Frontal cortex (tissue), 4 donors: ENCODE data around the gene AFG1L. TPM values are rescaled to one million over a fixed set of nuclear protein-coding genes. Genes with fewer than 3 reads are reported as not detected.
"Not testable (repeated sequence)": the region's sequence is repeated elsewhere in the genome, so short reads cannot be mapped to it uniquely, and the experiment has no call there.

ENCODE experiments used
- DNase-seq, 2 donors: peaks; one replicate each; pipeline ENCODE4 v3.0.0; 2012; ENCODE audit warnings: low spot score in 2 of 2
- FAIRE-seq: peaks from 2 replicates; lab custom pipeline; 2012; peaks lifted over from hg19 to GRCh38; lab: Jason Lieb, UNC
- total RNA-seq: library from RNA; depleted of rRNA; stranded (reverse); fragments of >200 nt; gene quantifications from one replicate; pipeline ENCODE4 v1.2.3, GENCODE V29; 2014
- donor health status: control.
- donor health status: control.
- donor health status: control.

Gene AFG1L
- total RNA-seq, 1 donor from 2014 or later = 10.2 TPM

DNA sequence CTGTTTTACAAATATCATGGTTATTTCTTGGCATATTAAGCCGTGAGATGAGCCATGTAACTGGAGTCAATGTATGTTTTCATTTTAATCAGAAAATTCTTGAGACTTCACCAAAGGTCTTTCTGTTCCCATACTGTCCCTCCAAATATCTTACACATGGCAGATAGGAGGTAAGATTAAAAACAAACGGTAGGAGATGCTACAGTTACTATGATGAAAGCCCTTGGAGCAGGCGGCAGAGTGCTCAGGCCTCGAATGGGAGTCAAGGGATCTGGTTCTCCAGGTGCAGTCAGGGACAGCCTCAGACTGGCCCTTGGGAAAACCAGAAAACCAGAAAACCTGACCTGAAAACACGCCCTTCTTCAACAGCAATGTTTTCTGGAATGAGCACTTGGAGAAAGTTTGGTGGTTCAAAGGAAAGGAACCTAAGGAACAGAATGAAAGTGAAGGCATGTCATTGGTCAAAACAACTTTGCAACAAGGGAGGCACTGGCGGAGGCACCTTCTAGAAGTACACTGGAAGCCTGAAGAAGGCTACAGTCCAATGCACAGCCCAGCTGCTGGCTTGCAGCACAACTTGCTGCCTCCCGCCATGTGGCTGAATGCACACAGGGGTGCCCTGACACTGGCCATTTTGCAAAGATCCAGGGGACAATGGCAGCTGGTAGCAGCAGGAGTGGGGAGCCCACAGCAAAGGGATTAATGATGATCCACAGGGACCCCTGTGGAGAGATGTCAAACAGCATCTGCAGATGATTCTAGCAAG, 248.5 kb downstream of the AFG1L start:
- DNase-seq = no peak
- FAIRE-seq = no peak

GRCh38 chr6:108544606-108545005, 249.8 kb downstream of the AFG1L start:
- DNase-seq (no peak), FAIRE-seq (no peak)

DNA sequence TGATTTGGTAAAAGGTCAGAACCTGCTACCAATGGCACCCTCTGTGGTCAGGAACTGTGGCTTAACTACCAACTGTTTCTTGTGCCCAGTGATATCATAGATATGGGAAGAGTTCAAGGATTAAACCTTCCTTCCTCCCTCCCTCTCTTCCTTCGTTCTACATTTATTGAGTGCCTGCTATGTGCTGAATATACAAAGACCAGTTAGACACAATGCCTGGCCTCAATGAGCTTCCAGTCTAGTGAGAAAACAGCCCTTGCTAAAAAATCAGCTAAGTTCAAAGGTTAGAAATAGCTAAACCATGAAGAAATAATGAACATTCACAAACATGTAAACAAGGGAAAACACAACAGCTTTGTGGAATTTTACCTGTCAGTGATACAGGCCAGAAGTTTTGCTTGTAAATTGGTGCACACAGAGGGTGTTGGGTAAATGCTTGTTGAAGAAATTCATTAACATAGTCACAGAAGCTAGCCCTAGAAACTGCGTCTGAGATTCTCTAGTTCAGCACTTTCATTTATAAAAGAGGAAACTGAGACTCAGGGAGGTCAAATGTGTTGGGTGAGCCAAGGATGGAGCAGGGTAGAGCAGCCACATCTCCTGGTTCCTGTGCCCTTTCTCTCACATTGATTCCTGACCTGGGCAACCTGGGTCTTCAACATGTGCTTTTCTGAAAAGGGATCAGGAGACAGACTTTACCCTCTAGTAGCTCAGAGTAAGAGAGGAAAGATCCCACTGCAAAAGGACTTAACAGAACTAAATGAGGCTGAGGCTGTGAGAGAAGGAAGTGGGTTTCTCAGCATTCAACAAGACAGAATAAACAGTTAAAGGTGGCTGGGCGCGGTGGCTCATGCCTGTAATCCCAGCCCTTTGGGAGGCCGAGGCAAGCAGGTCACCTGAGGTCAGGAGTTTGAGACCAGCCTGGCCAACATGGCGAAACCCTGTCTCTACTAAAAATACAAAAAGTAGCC, 251.5 kb downstream of the AFG1L start:
- DNase-seq = no peak
- FAIRE-seq = no peak

DNA sequence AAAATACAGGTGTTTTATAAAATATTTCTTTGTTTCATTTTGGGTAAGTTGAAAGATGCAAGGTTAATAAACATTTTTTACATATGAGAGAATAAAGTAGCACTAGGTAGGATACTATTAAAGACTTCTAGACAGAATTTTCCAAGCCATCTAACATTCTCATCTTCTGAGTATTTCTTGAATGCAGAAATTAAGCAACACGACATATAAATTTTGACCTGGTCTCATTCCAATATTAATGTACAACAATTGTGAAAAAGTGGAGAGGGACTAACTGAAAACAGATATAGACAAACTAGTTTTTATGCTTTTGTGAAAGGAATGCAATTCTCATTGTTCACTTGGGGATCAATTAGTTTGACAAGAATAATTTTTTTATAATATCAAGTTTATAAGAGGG, 254.4 kb downstream of the AFG1L start:
- DNase-seq (no peak), FAIRE-seq (no peak)

- FAIRE-seq (no peak), DNase-seq (no peak)
These were observed 254.9 kb downstream of the AFG1L start for GRCh38 chr6:108549741-108550140.

DNA sequence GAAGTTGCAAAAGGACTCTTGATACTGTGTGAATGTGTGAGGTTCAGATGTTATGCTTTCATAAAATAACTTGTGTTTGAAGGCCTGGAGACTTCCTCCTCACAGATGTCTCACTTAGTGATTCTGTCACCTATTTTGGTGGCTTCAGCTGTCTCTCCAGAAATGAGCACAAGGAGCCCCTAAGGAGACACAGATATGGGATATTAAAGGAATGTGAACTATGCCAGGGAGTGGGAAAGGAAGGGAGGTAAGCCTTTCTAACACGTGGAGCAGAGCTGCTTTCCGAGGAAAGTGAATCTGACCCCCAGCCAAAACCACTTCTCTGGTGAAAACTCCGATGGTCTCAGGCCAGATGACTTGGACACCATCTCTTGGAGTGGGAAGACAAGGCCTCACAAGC, 255.4 kb downstream of the AFG1L start:
- DNase-seq (no peak), FAIRE-seq (no peak)

DNA sequence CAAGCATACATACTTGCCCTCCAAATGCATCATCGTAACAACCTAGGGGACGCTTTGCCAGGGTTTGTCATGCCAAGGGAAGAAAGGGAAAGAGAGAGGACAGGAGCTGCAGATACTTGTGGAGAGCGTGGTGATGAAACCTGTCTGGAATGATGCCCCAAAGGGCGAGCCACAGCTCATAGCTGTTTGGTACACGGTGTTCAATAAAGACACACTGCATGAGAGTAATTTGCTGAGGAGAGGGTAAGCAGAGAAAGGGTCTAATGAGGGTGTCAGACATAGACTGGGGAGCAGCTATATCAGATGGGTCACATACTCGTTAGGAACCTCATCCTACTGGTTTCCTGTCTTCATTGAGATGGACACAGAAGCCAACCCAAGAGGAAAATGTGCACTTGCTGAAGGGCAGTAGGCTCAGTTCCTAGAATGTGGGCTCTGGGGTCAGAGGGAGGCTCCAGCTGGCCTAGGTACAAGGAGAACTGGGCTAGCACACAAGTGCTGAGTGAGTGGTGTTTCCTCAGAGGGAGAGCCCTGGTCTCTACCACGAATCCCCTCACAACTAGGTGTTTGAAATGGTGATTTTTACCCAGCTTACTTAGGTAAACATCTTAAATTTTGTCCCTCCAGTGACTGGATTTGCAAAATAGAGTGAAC, 260.7 kb downstream of the AFG1L start:
- FAIRE-seq = no peak

DNA sequence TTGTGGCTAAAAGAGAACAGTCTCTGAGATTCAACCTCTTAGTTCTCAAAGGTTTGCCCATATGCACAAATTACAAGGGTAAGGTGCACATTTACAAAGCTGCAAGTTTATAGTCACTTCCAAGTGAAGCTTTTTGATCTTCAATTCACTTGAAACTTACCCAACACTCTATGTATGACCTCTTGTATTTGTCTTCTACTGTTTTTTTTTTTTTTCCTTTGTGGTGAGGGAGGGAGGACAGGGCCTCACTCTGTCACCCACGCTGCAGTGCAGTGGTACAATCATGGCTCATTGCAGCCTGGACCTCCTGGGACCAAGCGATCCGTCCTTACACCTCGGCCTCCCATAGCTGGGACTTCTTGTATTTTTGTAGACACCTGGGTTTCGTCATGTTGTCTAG, 261.4 kb downstream of the AFG1L start:
- FAIRE-seq (no peak), DNase-seq (no peak)

More for the DNA sequence above, 260.7 kb downstream of the AFG1L start:
- no peak for DNase-seq

- DNase-seq (no peak), FAIRE-seq (no peak)
These were observed 262.1 kb downstream of the AFG1L start for GRCh38 chr6:108556866-108557493.

DNA sequence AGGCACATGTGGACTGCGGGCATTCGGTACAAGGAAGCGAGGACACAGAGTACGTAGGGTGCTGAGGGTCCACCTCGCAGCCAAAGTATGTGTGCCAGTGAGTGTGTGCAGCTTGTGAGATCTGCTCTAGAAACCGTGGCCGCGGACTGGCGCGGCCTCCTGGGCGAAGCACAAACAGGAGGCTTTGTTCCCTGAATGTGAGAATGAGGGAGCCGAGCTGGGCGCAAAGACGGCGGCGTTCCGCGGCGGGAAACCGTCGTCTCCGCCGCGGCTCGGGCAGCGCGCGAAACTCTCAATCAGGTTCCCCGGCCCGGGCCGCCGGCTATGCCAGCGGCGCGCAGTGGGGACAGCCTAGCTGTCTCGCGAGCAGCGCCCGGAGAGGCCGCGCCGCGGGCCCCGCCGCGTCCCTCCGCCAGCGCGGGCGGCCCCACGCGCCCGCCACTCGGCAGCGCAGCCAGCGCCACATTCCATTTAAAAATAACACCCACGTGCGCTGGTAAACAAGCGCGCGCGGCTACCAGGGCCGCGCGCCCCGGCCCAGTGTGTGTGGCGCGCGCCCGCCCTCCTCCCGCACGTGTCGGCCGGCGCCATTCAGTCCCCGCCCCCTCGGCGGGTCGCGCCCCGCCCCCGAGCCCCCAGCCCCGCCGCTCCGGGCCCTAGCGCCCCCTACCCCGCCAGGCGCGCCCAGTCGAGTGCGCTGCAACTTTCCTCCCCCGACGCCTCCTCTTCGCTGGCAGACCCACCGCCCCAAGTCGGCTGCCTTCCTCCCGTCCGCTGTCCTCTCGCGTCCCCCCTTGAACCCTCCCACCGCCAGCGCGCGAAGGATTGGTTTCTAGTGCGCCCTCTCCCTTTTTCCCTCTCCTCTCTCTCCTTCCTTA, 262.9 kb downstream of the AFG1L start:
- no peak for FAIRE-seq

DNA sequence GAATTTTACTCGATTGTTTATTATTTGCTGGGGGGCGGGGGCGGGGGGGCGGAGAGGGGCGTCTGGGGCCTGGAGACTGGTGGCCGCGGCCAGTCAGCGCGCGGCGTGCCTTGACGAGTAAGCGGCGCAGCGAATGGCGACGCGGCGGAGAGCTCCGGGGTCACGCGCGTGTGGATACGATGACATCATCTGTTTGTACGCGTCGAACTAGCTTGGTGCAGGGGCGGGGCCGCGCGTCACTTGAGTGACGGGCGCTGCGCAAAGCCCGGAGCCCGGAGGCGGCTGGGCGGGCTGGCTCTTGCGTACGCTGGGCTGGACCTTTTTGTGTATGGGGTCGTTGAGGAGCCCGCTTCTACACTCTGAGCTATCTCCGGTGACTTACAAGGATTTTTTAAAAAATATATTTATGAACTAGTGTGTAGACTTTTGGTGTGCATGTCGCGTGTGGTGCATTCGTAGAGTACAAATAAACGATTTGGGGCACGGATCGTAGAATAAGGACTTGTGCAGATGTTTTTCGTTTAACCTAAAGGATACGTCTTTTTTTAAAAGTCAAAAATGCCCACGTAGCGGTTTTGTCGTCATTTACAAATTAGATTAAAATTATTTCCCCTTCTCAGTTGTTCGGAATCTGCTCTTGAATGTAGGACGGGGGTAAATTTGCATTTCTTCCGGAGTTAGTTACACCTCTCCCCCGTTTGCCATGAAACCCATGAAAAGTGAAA, 263.7 kb downstream of the AFG1L start:
- no peak for FAIRE-seq

More for the DNA sequence above, 262.9 kb downstream of the AFG1L start:
- peak; percentile 80 to 88 for DNase-seq

GRCh38 chr6:108559097-108559883, 264.4 kb downstream of the AFG1L start:
- FAIRE-seq (no peak), DNase-seq (peak; percentile 81 to 93)

More for the DNA sequence above, 263.7 kb downstream of the AFG1L start:
- peak; percentile 89 to 93 for DNase-seq

DNA sequence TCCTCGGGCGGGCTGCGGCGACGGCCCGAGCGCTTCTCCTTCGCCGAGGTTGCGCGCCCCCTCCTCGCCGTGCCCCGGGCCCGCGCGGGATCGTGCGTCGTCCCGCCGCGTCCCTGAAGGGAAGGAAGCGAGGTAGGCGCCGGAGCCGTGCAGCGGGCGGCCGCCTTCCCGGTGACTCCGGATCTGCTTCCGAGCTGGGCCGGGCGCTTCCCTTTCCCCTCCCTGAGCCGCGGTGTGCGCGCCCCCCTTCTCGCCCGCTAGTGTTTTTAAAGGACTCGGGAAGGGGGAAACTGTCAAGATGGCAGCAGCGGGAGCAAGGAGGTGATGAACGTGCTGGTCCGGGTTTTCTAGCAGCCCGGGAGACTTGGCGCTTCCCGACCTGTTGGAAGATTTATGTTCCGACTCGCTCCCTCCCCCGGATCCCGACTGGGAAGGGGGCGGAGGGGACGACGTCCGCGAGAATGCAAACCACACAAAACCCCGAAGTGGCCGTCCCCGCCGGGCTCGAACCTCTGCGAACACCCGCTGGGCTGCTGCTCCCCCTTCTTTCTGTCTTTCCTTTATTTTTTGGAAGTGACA, 265.1 kb downstream of the AFG1L start:
- DNase-seq = peak; percentile 17 to 51
- no peak for FAIRE-seq

DNA sequence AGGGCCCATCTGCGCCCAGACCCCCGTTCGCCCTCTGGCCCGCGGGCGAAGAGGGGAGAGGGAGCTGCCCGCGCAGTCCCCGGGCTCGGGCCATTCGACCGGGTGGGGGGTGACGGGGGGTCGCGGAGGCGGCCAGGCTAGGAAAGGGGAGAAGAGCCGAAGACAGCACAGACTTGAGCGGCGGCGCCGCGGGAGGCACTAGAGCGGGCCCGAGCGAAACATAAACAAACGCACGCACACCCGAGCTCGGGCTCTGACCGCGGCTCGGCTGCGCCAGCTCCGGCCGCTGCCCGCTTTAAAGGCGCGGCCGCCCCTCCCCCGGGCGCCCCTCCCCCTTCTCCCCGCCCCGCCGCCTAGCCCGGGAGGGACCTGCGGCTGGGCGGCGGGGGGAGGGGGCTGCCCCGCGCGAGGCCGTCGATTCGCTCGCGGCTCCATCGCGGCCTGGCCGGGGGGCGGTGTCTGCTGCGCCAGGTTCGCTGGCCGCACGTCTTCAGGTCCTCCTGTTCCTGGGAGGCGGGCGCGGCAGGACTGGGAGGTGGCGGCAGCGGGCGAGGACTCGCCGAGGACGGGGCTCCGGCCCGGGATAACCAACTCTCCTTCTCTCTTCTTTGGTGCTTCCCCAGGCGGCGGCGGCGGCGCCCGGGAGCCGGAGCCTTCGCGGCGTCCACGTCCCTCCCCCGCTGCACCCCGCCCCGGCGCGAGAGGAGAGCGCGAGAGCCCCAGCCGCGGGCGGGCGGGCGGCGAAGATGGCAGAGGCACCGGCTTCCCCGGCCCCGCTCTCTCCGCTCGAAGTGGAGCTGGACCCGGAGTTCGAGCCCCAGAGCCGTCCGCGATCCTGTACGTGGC, 265.8 kb downstream of the AFG1L start, which contains the start of gene FOXO3:
TSS of gene FOXO3 (plus strand) at position 455 of the 846 bp plus-strand sequence. CDS start at position 747, 292 bp downstream.
- no peak for FAIRE-seq
- peak; percentile 82 to 94 for DNase-seq

- not testable (repeated sequence) for DNase-seq, FAIRE-seq
These were observed 266.4 kb downstream of the AFG1L start for GRCh38 chr6:108561309-108561647.
